ENCODE data around the gene ASH1L.
"Not testable (repeated sequence)": the region's sequence is repeated elsewhere in the genome, so short reads cannot be mapped to it uniquely, and the experiment has no call there.

Gene ASH1L

DNA sequence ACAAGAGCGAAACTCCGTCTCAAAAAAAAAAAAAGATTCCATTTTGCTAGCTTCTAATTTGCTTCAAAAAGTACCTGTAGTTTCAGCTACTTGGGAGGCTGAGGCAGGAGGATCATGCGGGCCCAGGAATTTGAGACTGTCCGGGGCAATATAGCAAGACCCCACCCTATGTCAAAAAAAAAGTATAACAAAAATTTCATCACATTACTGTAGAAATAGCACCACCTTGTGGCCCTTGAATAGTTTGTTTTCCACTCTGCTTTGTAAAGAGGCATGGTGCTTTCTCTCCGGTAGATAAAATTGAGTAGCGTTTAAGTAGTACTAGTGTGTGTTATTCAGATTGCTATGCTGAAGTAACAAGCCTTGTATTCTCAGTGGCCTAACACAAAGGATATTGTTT lies 29.2 kb upstream of the ASH1L start:
- Histone ChIP-seq H3K27me3 (ENCODE audit: control insufficient read depth in 1 of 2, insufficient read depth in 2 of 2, low read length in 2 of 2) (no peaks in the 10 kb centered on the region), H3K4me1 (ENCODE audit: control insufficient read depth in 1 of 2, insufficient read depth in 2 of 2, low read length in 2 of 2) (no peaks in the 10 kb centered on the region), H3K9me3 (ENCODE audit: control insufficient read depth in 1 of 2, low read length in 2 of 2) (no peaks in the 10 kb centered on the region), H3K27ac (ENCODE audit: low read depth, low read length) (no peak overlapping the region), H3K4me3 (ENCODE audit: low read depth in 1 of 2, low read length in 2 of 2) (no peak overlapping the region), H3K36me3 (ENCODE audit: control insufficient read depth in 1 of 2, insufficient read depth in 2 of 2, low read length in 2 of 2) (no peaks in the 10 kb centered on the region), H3K9ac (ENCODE audit: low read depth in 1 of 2, low read length in 2 of 2) (no peak overlapping the region)

DNA sequence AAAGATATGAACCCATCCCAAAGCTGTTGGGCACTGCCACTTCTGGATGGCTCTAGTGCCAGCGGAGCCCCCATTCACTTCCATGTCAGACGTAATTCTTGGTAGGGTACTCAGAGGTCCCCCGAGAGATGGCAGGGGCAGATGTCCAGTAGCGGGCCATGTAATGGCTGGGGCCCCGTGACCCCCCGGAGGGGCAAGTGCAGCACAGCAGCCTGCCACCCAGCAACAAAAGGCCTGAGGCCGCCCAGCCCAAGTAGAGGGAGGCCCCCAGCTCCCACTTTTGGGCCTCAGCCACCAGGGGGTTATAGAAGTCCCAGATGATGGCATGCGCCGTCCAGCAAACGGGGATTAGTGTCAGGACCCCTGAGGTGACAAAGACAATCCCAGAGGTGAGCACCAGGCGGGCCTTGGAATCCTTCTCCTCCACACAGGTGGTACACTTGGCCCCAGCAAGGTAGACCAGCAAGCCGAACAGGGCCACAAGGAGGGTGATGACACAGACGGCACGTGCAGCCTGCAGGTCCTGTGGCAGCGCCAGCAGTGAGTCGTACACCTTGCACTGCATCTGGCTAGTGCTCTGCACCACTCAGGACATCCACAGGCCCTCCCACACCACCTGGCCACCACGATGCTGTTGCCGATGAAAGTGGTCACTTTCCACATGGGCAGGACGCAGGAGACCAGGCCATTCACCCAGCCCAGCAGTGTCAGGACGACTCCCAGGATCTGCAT lies 28.1 kb upstream of the ASH1L start:
- not testable (repeated sequence) for H3K27ac ChIP-seq (ENCODE audit: low read depth, low read length); H3K4me1 ChIP-seq (ENCODE audit: control insufficient read depth in 1 of 2, insufficient read depth in 2 of 2, low read length in 2 of 2); H3K4me3 ChIP-seq (ENCODE audit: low read depth in 1 of 2, low read length in 2 of 2); H3K9ac ChIP-seq (ENCODE audit: low read depth in 1 of 2, low read length in 2 of 2); H3K9me3 ChIP-seq (ENCODE audit: control insufficient read depth in 1 of 2, low read length in 2 of 2); H3K36me3 ChIP-seq (ENCODE audit: control insufficient read depth in 1 of 2, insufficient read depth in 2 of 2, low read length in 2 of 2); H3K27me3 ChIP-seq (ENCODE audit: control insufficient read depth in 1 of 2, insufficient read depth in 2 of 2, low read length in 2 of 2)

DNA sequence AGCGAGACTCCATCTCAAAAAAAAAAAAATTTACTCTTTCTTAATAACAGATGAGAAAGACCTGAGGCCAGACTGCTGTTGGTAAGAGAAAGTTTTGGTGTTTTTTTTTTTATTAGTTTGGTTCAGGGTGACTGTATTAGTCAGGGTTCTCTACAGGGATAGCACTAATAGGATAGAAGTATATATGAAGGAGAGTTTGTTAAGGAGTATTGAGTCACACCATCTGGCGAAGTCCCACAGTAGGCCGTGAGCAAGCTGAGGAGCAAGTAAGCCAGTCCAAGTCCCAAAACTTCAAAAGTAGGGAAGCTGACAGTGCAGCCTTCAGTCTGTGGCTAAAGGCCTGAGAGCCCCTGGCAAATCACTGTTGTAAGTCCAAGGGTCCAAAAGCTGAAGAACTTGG lies 26.7 kb upstream of the ASH1L start:
- H3K36me3 ChIP-seq (ENCODE audit: control insufficient read depth in 1 of 2, insufficient read depth in 2 of 2, low read length in 2 of 2); H3K27me3 ChIP-seq (ENCODE audit: control insufficient read depth in 1 of 2, insufficient read depth in 2 of 2, low read length in 2 of 2): not testable (repeated sequence)

DNA sequence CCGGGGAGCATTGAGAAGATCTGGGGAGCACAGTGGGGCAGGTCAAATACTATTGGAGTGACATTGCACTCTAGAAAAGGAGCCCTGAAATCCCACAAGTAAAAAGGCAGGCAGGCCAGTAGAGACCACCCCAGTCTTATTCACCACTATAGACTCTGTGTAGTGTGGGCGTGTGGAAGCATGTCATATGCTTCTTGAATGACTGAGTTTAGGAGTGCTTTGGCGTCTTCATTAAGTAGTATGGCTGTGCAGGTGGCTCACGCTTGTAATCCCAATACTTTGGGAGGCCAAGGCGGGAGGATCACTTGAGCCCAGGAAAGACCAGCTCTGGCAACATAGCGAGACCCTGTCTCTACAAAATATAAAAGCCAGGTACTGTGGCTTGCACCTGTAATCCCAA lies 21.2 kb upstream of the ASH1L start:
- H3K9me3 ChIP-seq (ENCODE audit: control insufficient read depth in 1 of 2, low read length in 2 of 2); H3K9ac ChIP-seq (ENCODE audit: low read depth in 1 of 2, low read length in 2 of 2); H3K27me3 ChIP-seq (ENCODE audit: control insufficient read depth in 1 of 2, insufficient read depth in 2 of 2, low read length in 2 of 2); H3K4me1 ChIP-seq (ENCODE audit: control insufficient read depth in 1 of 2, insufficient read depth in 2 of 2, low read length in 2 of 2); H3K27ac ChIP-seq (ENCODE audit: low read depth, low read length); H3K4me3 ChIP-seq (ENCODE audit: low read depth in 1 of 2, low read length in 2 of 2); H3K36me3 ChIP-seq (ENCODE audit: control insufficient read depth in 1 of 2, insufficient read depth in 2 of 2, low read length in 2 of 2): not testable (repeated sequence)

More for the DNA sequence above, 26.7 kb upstream of the ASH1L start:
- not testable (repeated sequence) for H3K9me3 ChIP-seq (ENCODE audit: control insufficient read depth in 1 of 2, low read length in 2 of 2); H3K4me3 ChIP-seq (ENCODE audit: low read depth in 1 of 2, low read length in 2 of 2); H3K4me1 ChIP-seq (ENCODE audit: control insufficient read depth in 1 of 2, insufficient read depth in 2 of 2, low read length in 2 of 2); H3K27ac ChIP-seq (ENCODE audit: low read depth, low read length); H3K9ac ChIP-seq (ENCODE audit: low read depth in 1 of 2, low read length in 2 of 2)

DNA sequence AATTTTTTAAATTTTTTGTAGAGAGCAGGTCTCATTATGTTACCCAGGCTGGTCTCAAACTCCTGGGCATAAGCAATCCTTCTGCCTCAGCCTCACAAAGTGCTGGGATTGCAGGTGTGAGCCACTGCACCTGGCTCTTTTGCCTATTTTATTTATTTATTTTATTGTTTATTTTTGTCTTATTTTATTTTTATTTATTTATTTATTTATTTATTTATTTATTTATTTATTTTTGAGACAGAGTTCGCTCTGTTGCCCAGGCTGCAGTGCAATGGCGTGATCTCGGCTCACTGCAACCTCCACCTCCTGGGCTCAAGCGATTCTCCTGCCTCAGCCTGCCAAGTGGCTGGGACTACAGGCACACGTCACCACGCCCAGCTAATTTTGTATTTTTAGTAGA lies 13.0 kb upstream of the ASH1L start:
- H3K4me3 ChIP-seq (ENCODE audit: low read depth in 1 of 2, low read length in 2 of 2); H3K9me3 ChIP-seq (ENCODE audit: control insufficient read depth in 1 of 2, low read length in 2 of 2); H3K27me3 ChIP-seq (ENCODE audit: control insufficient read depth in 1 of 2, insufficient read depth in 2 of 2, low read length in 2 of 2); H3K36me3 ChIP-seq (ENCODE audit: control insufficient read depth in 1 of 2, insufficient read depth in 2 of 2, low read length in 2 of 2); H3K4me1 ChIP-seq (ENCODE audit: control insufficient read depth in 1 of 2, insufficient read depth in 2 of 2, low read length in 2 of 2); H3K27ac ChIP-seq (ENCODE audit: low read depth, low read length); H3K9ac ChIP-seq (ENCODE audit: low read depth in 1 of 2, low read length in 2 of 2): not testable (repeated sequence)

DNA sequence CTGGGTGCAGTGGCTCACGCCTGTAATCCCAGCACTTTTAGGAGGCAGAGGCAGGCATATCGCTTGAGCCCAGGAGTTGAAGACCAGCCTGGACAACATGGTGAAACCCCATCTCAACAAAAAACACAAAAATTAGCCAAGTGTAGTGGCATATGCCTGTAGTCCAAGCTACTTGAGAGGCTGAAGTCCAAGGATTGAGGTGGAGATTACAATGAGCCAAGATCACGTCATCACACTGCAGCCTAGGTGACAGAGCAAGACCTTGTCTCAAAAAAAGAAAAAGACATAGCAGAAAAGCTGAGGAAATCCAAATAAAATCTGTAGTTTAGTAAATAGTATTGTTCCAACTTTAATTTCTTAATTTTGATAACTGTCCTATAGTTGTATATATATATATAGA lies 11.5 kb upstream of the ASH1L start:
- Histone ChIP-seq H3K4me1 (ENCODE audit: control insufficient read depth in 1 of 2, insufficient read depth in 2 of 2, low read length in 2 of 2) (no peaks in the 10 kb centered on the region), H3K9me3 (ENCODE audit: control insufficient read depth in 1 of 2, low read length in 2 of 2) (no peaks in the 10 kb centered on the region), H3K27me3 (ENCODE audit: control insufficient read depth in 1 of 2, insufficient read depth in 2 of 2, low read length in 2 of 2) (no peaks in the 10 kb centered on the region), H3K27ac (ENCODE audit: low read depth, low read length) (no peak overlapping the region), H3K9ac (ENCODE audit: low read depth in 1 of 2, low read length in 2 of 2) (no peak overlapping the region), H3K4me3 (ENCODE audit: low read depth in 1 of 2, low read length in 2 of 2) (no peak overlapping the region), H3K36me3 (ENCODE audit: control insufficient read depth in 1 of 2, insufficient read depth in 2 of 2, low read length in 2 of 2) (peaks cover 2 to 6% of the 10 kb centered on the region in 2 donors)

DNA sequence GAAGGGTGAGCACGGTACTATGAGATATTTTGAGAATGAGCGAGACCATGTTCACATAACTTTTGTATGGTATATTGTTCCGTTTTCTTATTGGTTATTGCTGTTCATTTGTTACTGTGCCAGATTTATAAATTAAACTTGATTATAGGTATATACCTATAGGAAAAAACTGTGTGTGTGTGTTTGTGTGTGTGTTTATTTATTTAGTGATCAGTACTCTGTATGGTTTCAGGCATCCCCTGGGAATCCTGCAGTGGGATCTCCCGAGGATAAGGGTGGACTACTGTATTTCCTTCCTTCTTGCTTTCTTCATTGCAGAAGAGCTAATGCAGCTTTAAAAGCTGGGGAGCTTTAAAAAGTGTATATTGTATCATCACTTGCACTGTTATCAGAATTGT lies 8.0 kb upstream of the ASH1L start:
- no peaks in the 10 kb centered on the region for H3K4me1 ChIP-seq (ENCODE audit: control insufficient read depth in 1 of 2, insufficient read depth in 2 of 2, low read length in 2 of 2)

DNA sequence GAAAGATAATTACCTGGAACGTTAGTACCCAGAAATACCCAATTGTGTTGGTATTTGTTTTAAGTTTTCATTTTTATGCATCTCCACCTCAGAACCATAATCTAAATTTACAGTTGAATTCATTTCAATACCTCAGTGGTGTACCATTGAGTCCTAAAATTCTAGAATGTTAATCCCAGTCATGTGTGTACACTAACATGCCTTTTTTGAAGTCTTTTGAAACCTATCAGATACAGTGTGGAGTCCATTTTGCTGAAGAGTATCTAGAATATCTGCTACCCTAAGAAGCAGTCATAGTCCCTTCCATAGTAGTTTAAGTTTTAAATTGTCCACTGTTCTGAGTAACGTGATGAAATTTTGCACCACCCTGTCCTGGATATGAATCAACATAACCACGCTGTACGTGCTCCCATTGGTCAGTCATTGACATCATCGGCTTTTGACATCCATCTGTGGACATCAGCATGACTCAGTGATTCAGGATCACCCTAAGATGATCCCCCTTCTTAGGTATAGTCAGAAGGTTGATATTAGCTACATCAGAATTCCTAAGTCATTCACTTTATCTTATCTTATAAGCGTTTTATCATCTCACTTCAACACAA lies 7.5 kb upstream of the ASH1L start:
- no peak overlapping the region for H3K9ac ChIP-seq (ENCODE audit: low read depth in 1 of 2, low read length in 2 of 2)
- peaks cover 2 to 6% of the 10 kb centered on the region in 2 donors for H3K36me3 ChIP-seq (ENCODE audit: control insufficient read depth in 1 of 2, insufficient read depth in 2 of 2, low read length in 2 of 2)
- H3K9me3 ChIP-seq (ENCODE audit: control insufficient read depth in 1 of 2, low read length in 2 of 2): no peaks in the 10 kb centered on the region

More for the DNA sequence above, 8.0 kb upstream of the ASH1L start:
- no peaks in the 10 kb centered on the region for H3K9me3 ChIP-seq (ENCODE audit: control insufficient read depth in 1 of 2, low read length in 2 of 2)
- H3K27me3 ChIP-seq (ENCODE audit: control insufficient read depth in 1 of 2, insufficient read depth in 2 of 2, low read length in 2 of 2): no peaks in the 10 kb centered on the region
- H3K36me3 ChIP-seq (ENCODE audit: control insufficient read depth in 1 of 2, insufficient read depth in 2 of 2, low read length in 2 of 2): peaks cover 2 to 6% of the 10 kb centered on the region in 2 donors
- H3K4me3 ChIP-seq (ENCODE audit: low read depth in 1 of 2, low read length in 2 of 2): no peak overlapping the region
- H3K9ac ChIP-seq (ENCODE audit: low read depth in 1 of 2, low read length in 2 of 2): no peak overlapping the region
- no peak overlapping the region for H3K27ac ChIP-seq (ENCODE audit: low read depth, low read length)

DNA sequence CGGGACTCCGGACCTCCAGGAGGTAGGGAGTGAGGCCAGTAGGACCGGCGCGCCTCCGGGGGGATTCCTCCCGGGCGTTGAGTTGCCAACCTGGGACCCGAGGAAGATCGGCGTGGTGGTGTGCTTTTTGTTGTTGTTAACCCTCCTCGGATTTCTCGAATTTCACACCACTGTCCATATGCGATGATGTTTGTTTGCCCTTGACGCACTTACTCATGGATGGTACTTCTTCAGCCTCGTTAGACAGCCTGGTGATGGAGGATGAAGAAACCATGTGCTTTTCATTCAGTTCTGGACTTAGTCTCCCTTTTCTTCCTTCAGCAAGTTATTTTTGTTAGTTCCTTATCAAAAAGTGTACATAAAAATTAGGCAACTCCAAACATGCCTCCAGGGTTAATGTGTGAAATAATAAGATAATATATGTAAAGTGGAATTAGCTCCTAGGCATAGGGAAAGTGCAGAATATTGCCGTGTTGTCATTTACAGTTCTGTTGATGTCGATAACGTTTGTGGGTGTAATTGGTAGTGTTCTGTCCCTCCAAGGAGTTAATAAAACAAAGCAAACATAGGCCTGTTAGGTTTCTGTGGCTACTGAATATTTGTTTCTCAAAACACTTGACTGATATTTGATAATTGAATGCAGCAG lies 897 bp upstream of the ASH1L start:
- H3K9me3 ChIP-seq (ENCODE audit: control insufficient read depth in 1 of 2, low read length in 2 of 2); H3K27me3 ChIP-seq (ENCODE audit: control insufficient read depth in 1 of 2, insufficient read depth in 2 of 2, low read length in 2 of 2); H3K36me3 ChIP-seq (ENCODE audit: control insufficient read depth in 1 of 2, insufficient read depth in 2 of 2, low read length in 2 of 2): not testable (repeated sequence)
- Histone ChIP-seq H3K27ac (ENCODE audit: low read depth, low read length) (peak overlapping the region; percentile 100), H3K4me1 (ENCODE audit: control insufficient read depth in 1 of 2, insufficient read depth in 2 of 2, low read length in 2 of 2) (peaks cover 17 to 21% of the 10 kb centered on the region in 2 donors), H3K4me3 (ENCODE audit: low read depth in 1 of 2, low read length in 2 of 2) (peak overlapping the region; percentile 85 to 95), H3K9ac (ENCODE audit: low read depth in 1 of 2, low read length in 2 of 2) (peak overlapping the region; percentile 75 to 86)

More for the DNA sequence above, 7.5 kb upstream of the ASH1L start:
- H3K27me3 ChIP-seq (ENCODE audit: control insufficient read depth in 1 of 2, insufficient read depth in 2 of 2, low read length in 2 of 2): no peaks in the 10 kb centered on the region
- peaks cover 0 to 2% of the 10 kb centered on the region in 2 donors for H3K4me1 ChIP-seq (ENCODE audit: control insufficient read depth in 1 of 2, insufficient read depth in 2 of 2, low read length in 2 of 2)
- no peak overlapping the region for H3K27ac ChIP-seq (ENCODE audit: low read depth, low read length)
- H3K4me3 ChIP-seq (ENCODE audit: low read depth in 1 of 2, low read length in 2 of 2): no peak overlapping the region

DNA sequence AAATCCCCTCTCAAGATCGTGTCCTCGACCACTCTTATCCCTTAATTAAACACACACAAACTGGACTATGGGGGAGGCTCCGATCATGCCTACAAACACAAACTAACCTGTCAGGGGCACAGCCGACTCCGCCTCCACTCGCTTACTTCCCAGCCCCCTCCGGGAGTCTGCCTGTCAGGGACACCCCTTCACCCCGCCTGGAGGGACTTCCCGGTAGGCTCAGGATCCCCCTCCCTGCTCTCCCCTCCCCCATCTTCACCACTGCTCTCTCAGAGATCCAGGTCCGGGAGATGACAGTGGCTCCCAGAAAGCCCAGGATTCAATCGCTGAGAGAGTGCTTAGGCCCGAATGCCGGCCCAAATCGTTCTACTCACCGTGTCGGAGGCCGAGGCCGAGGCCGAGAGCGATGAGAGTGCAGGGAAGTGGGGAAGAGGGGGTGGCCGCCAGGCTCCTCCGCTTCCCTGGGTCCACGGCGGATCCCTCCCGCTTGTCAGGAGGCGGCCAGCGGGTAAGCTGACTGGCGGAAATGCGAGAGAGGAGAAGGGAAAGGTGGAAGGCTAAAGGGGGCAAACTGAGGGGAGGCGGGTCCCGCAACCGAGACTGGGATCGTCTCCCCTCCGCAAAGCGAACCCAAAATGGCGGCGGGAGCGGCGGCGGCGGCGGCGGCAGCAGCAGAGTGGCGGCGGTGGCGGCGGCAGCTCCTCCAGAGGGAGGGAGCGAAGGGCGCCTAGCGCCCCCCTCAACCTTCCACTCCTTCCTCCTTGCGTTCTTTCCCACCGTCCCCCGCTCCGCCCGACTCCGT lies 623 bp downstream of the ASH1L start:
- H3K4me3 ChIP-seq (ENCODE audit: low read depth in 1 of 2, low read length in 2 of 2): peak overlapping the region; percentile 78 to 95
- peak overlapping the region; percentile 75 to 91 for H3K9ac ChIP-seq (ENCODE audit: low read depth in 1 of 2, low read length in 2 of 2)
- H3K36me3 ChIP-seq (ENCODE audit: control insufficient read depth in 1 of 2, insufficient read depth in 2 of 2, low read length in 2 of 2); H3K27me3 ChIP-seq (ENCODE audit: control insufficient read depth in 1 of 2, insufficient read depth in 2 of 2, low read length in 2 of 2); H3K9me3 ChIP-seq (ENCODE audit: control insufficient read depth in 1 of 2, low read length in 2 of 2): not testable (repeated sequence)
- peaks cover 17 to 21% of the 10 kb centered on the region in 2 donors for H3K4me1 ChIP-seq (ENCODE audit: control insufficient read depth in 1 of 2, insufficient read depth in 2 of 2, low read length in 2 of 2)
- H3K27ac ChIP-seq (ENCODE audit: low read depth, low read length): peak overlapping the region; percentile 92
